ENCODE data around the gene WDR48. TPM values are rescaled to one million over a fixed set of nuclear protein-coding genes. Genes with fewer than 3 reads are reported as not detected.

The WDR48 gene
- polyA plus RNA-seq, 1 donor (not counting 4 experiments of a cell fraction or from before 2014, with no cell fraction given): 29.7 TPM

DNA sequence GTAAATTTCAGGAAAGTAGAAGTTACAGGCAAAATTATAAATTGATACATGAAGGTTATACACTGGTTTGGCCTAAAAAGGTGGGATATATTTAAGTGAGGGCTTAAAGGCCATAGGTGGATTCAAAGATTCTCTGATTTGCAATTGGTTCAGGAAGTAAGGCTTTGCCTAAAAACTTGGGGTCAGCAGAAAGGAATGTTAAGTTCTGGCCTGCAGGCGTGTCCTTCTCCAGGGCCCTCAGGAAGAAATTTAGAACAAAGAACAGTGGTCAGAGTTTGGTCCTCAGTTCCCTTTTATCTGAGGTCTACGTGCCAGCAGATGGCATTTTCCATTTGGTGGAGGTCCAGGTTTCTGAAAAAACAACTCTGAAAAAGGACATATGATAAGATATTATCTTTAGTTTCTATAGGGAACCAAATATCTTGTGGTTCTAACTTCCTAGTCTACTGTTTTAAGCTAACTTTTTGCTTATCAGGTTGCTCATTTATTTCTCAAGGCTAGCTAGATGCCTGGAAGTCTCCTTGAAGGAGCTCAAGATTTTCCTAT is 40.6 kb upstream of the WDR48 start:
- Histone ChIP-seq H3K9me3 (ENCODE audit: control insufficient read depth, low read depth, low read length) (no peaks in the 10 kb centered on the region), H4K20me1 (ENCODE audit: control insufficient read depth, extremely low read depth, insufficient read depth, low read length) (no peaks in the 10 kb centered on the region), H3K9ac (ENCODE audit: control insufficient read depth, extremely low read depth, insufficient read depth, low read length) (no peak overlapping the region), H3K4me3 (ENCODE audit: control insufficient read depth in 2 of 3, extremely low read depth in 1 of 3, insufficient read depth in 2 of 3, low read depth in 1 of 3, low read length in 3 of 3) (no peak overlapping the region), H3K4me2 (ENCODE audit: control insufficient read depth, extremely low read depth, insufficient read depth, low read depth, low read length) (no peak overlapping the region), H3K79me2 (ENCODE audit: control insufficient read depth, insufficient read depth, low read length) (no peaks in the 10 kb centered on the region), H3K27ac (ENCODE audit: control insufficient read depth, insufficient read depth, low read length) (no peak overlapping the region), H3K4me1 (ENCODE audit: control insufficient read depth, extremely low read depth, insufficient read depth, low read length) (peaks cover 3% of the 10 kb centered on the region), H2AFZ (ENCODE audit: control insufficient read depth, low read length) (no peak overlapping the region), H3K36me3 (ENCODE audit: control insufficient read depth in 2 of 2, extremely low read depth in 1 of 2, insufficient read depth in 2 of 2, low read length in 2 of 2) (no peaks in the 10 kb centered on the region), H3K9me1 (ENCODE audit: control insufficient read depth, extremely low read depth, insufficient read depth, low read length) (no peaks in the 10 kb centered on the region), H3K27me3 (ENCODE audit: control insufficient read depth, extremely low read depth, insufficient read depth, low read length) (no peaks in the 10 kb centered on the region)
- DNase-seq (ENCODE audit: low read depth, low spot score) (no peak), FAIRE-seq (no peak)
- TF ChIP-seq, protein P1, sequence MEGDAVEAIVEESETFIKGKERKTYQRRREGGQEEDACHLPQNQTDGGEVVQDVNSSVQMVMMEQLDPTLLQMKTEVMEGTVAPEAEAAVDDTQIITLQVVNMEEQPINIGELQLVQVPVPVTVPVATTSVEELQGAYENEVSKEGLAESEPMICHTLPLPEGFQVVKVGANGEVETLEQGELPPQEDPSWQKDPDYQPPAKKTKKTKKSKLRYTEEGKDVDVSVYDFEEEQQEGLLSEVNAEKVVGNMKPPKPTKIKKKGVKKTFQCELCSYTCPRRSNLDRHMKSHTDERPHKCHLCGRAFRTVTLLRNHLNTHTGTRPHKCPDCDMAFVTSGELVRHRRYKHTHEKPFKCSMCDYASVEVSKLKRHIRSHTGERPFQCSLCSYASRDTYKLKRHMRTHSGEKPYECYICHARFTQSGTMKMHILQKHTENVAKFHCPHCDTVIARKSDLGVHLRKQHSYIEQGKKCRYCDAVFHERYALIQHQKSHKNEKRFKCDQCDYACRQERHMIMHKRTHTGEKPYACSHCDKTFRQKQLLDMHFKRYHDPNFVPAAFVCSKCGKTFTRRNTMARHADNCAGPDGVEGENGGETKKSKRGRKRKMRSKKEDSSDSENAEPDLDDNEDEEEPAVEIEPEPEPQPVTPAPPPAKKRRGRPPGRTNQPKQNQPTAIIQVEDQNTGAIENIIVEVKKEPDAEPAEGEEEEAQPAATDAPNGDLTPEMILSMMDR (optimal IDR thresholded peaks at IDR 0.05 in 1 of 3, IDR thresholded peaks at IDR 0.05 in 1 of 3, conservative IDR thresholded peaks at IDR 0.05 in 1 of 3; ENCODE audit: extremely low read depth in 1 of 3, insufficient read depth in 2 of 3, low read length in 3 of 3): no peak
- TF ChIP-seq EZH2 (IDR thresholded peaks at IDR 0.05; ENCODE audit: low read length): no peak
- dilution Hi-C loops (cut with MboI; ENCODE audit: extremely low pct_ligation_motif_present, low sequenced_read_pairs): no loop called here

DNA sequence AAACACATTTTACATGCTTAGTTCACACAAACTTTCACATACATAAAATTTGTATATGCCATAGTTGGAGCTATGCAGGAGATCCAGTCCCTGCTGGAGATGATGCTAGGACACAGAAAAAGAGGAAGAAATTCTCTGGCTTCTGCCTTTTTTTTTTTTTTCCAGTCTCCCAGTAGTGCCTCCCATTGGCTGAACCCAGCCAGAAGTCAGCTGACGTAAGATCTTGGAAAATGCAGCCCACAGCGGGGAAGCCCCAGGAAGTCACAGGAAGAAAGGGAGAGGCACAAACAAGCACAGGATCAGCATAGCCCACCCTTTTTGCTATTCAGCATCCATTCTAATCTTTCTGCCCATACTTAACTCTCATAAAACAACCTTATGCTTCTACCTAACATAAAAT is 38.5 kb upstream of the WDR48 start:
- H3K9me1 ChIP-seq (ENCODE audit: control insufficient read depth, extremely low read depth, insufficient read depth, low read length): no peaks in the 10 kb centered on the region
- H3K4me2 ChIP-seq (ENCODE audit: control insufficient read depth, extremely low read depth, insufficient read depth, low read depth, low read length): peak overlapping the region; percentile 10
- no peak for TF ChIP-seq EZH2 (IDR thresholded peaks at IDR 0.05; ENCODE audit: low read length)
- TF ChIP-seq, protein P1 (optimal IDR thresholded peaks at IDR 0.05 in 1 of 3, IDR thresholded peaks at IDR 0.05 in 1 of 3, conservative IDR thresholded peaks at IDR 0.05 in 1 of 3; ENCODE audit: extremely low read depth in 1 of 3, insufficient read depth in 2 of 3, low read length in 3 of 3): no peak
- no peak for DNase-seq (ENCODE audit: low read depth, low spot score)
- no peaks in the 10 kb centered on the region for H4K20me1 ChIP-seq (ENCODE audit: control insufficient read depth, extremely low read depth, insufficient read depth, low read length)
- no peak overlapping the region for H2AFZ ChIP-seq (ENCODE audit: control insufficient read depth, low read length)
- H3K36me3 ChIP-seq (ENCODE audit: control insufficient read depth in 2 of 2, extremely low read depth in 1 of 2, insufficient read depth in 2 of 2, low read length in 2 of 2): no peaks in the 10 kb centered on the region
- H3K4me1 ChIP-seq (ENCODE audit: control insufficient read depth, extremely low read depth, insufficient read depth, low read length): peaks cover 3% of the 10 kb centered on the region
- H3K27ac ChIP-seq (ENCODE audit: control insufficient read depth, insufficient read depth, low read length): no peak overlapping the region
- no peak overlapping the region for H3K4me3 ChIP-seq (ENCODE audit: control insufficient read depth in 2 of 3, extremely low read depth in 1 of 3, insufficient read depth in 2 of 3, low read depth in 1 of 3, low read length in 3 of 3)
- H3K9ac ChIP-seq (ENCODE audit: control insufficient read depth, extremely low read depth, insufficient read depth, low read length): no peak overlapping the region
- no peak for FAIRE-seq
- dilution Hi-C loops (cut with MboI; ENCODE audit: extremely low pct_ligation_motif_present, low sequenced_read_pairs): no loop called here
- H3K79me2 ChIP-seq (ENCODE audit: control insufficient read depth, insufficient read depth, low read length): no peaks in the 10 kb centered on the region
- H3K27me3 ChIP-seq (ENCODE audit: control insufficient read depth, extremely low read depth, insufficient read depth, low read length): no peaks in the 10 kb centered on the region
- no peaks in the 10 kb centered on the region for H3K9me3 ChIP-seq (ENCODE audit: control insufficient read depth, low read depth, low read length)
